Esophagus muscularis mucosa (tissue), 3 donors: ENCODE measurements around the gene LTBR.

Source experiments
- CTCF ChIP-seq, 3 experiments: fragments of 200-600 bp in 2 of 3; fragments of 450-650 bp in 1 of 3; sonication (generic) in 2 of 3; IDR thresholded peaks; one replicate each; pipeline ENCODE4 v1.5.1; 2017 to 2019; ENCODE audit warnings: antibody characterized with exemption in 3 of 3, mild to moderate bottlenecking in 2 of 3, moderate library complexity in 1 of 3
- EP300 ChIP-seq: sonication (generic); formaldehyde crosslinking; IDR thresholded peaks from one replicate; pipeline ENCODE4 v1.6.1; 2017; ENCODE audit warnings: antibody characterized with exemption

- TF ChIP-seq EP300 (no peak), CTCF (IDR thresholded peaks at IDR 0.05) (no peak)
These were observed 23.8 kb upstream of the LTBR start for GRCh38 chr12:6360080-6360571.
